GM12891 (cell line): ENCODE measurements around the gene DIS3L2.
"Not testable (repeated sequence)": the region's sequence is repeated elsewhere in the genome, so short reads cannot be mapped to it uniquely, and the experiment has no call there.

Experiments used
- PAX5 ChIP-seq: IDR thresholded peaks from 2 replicates; pipeline ENCODE4 v1.6.1; 2011; ENCODE audit warnings: low read length, moderate library complexity, mild to moderate bottlenecking; ENCODE audit not compliant: insufficient read depth, severe bottlenecking
- POLR2A ChIP-seq: IDR thresholded peaks from 2 replicates; pipeline ENCODE4 v1.6.1; 2011; ENCODE audit warnings: low read depth, low read length, control low read depth
- POLR2AphosphoS5 ChIP-seq: IDR thresholded peaks from 2 replicates; pipeline ENCODE4 v1.6.1; 2011; ENCODE audit warnings: low read depth, low read length, control low read depth
- SPI1 ChIP-seq: IDR thresholded peaks from 2 replicates; pipeline ENCODE4 v1.6.1; 2011; ENCODE audit warnings: low read depth, low read length, control low read depth
- TAF1 ChIP-seq: IDR thresholded peaks from 2 replicates; pipeline ENCODE4 v1.6.1; 2011; ENCODE audit warnings: low read depth, low read length, control low read depth

- not testable (repeated sequence) for TF ChIP-seq SPI1, POLR2A, POLR2AphosphoS5, TAF1, PAX5
These were observed 408.5 kb downstream of the DIS3L2 start for GRCh38 chr2:232370007-232370406.
